Adrenal gland (tissue), 5 donors: Measurements from ENCODE around the gene SSBP2.

Source experiments
- POLR2A ChIP-seq, 2 donors: fragments of 450-650 bp; IDR thresholded peaks; one replicate each; pipeline ENCODE4 v1.6.1; 2017; ENCODE audit warnings: antibody characterized with exemption in 2 of 2, mild to moderate bottlenecking in 2 of 2, moderate library complexity in 1 of 2
- TF ChIP-seq, protein P1 (sequence below), 6 experiments: fragments of 450-650 bp in 4 of 6; fragments of 200-600 bp in 2 of 6; sonication (generic) in 1 of 6; IDR thresholded peaks; 1 replicate in 5 of 6; 2 replicates in 1 of 6; pipeline versions ENCODE4 v1.5.1 to v1.8.0; 2016 to 2021; ENCODE audit warnings: antibody characterized with exemption in 6 of 6, mild to moderate bottlenecking in 2 of 6, moderate library complexity in 1 of 6
- donor health status: DM: no; HTN: no; CAD: no.

GRCh38 chr5:81786496-81786895 lies 35.6 kb upstream of the SSBP2 start:
- TF ChIP-seq, protein P1, sequence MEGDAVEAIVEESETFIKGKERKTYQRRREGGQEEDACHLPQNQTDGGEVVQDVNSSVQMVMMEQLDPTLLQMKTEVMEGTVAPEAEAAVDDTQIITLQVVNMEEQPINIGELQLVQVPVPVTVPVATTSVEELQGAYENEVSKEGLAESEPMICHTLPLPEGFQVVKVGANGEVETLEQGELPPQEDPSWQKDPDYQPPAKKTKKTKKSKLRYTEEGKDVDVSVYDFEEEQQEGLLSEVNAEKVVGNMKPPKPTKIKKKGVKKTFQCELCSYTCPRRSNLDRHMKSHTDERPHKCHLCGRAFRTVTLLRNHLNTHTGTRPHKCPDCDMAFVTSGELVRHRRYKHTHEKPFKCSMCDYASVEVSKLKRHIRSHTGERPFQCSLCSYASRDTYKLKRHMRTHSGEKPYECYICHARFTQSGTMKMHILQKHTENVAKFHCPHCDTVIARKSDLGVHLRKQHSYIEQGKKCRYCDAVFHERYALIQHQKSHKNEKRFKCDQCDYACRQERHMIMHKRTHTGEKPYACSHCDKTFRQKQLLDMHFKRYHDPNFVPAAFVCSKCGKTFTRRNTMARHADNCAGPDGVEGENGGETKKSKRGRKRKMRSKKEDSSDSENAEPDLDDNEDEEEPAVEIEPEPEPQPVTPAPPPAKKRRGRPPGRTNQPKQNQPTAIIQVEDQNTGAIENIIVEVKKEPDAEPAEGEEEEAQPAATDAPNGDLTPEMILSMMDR (IDR thresholded peaks at IDR 0.05) = no peak
- TF ChIP-seq POLR2A (IDR thresholded peaks at IDR 0.05) = no peak
